Endothelial cell of umbilical vein (primary cell): ENCODE data around the gene KCNH1. TPM values are rescaled to one million over a fixed set of nuclear protein-coding genes. Genes with fewer than 3 reads are reported as not detected.

Source experiments
- BruUV-seq: library from RNA; stranded (reverse); fragments of 400-500 nt; replicated peaks from 2 replicates; lab custom pipeline; 2021; lab: Mats Ljungman, UMichigan
- CTCF ChIA-PET: fragments of 300-600, 350-600 bp; sonication (Branson Sonifier 250); formaldehyde crosslinking; loops from one replicate; lab custom pipeline; 2021; ENCODE audit warnings: antibody characterized with exemption, inconsistent platforms; lab: Charles Lee
- POLR2A ChIA-PET: fragments of 300-600, 350-600 bp; sonication (Branson Sonifier 250); formaldehyde crosslinking; loops from one replicate; lab custom pipeline; 2021; ENCODE audit warnings: antibody characterized with exemption, inconsistent platforms; lab: Charles Lee
- DNase-seq: peaks from one replicate; pipeline ENCODE4 v3.0.0-alpha.2; 2011; ENCODE audit warnings: low read depth, low spot score
- FAIRE-seq: peaks from 2 replicates; lab custom pipeline; 2011; peaks lifted over from hg19 to GRCh38; lab: Jason Lieb, UNC
- H2AFZ ChIP-seq: 2 replicates; pipeline ENCODE4 v1.6.0; 2012; ENCODE audit warnings: low read depth, low read length, control low read depth, inconsistent platforms
- H3K27ac ChIP-seq: 2 replicates; pipeline ENCODE4 v1.5.1; 2011; ENCODE audit warnings: low read depth, mild to moderate bottlenecking, control low read depth, low read length, moderate library complexity; ENCODE audit not compliant: insufficient read depth
- H3K27me3 ChIP-seq, 2 experiments: 2 replicates each; pipeline versions ENCODE4 v1.6.0 to v1.6.1; 2011; ENCODE audit warnings: low read length in 2 of 2, mixed read lengths in 1 of 2; ENCODE audit not compliant: control insufficient read depth in 2 of 2, insufficient read depth in 2 of 2
- H3K36me3 ChIP-seq, 2 experiments: 2 replicates in 1 of 2; 3 replicates in 1 of 2; pipeline ENCODE4 v1.5.1; 2011; ENCODE audit warnings: low read length in 2 of 2, mild to moderate bottlenecking in 1 of 2, moderate library complexity in 1 of 2; ENCODE audit not compliant: control insufficient read depth in 2 of 2, insufficient read depth in 2 of 2; ENCODE audit errors: extremely low read depth in 1 of 2
- H3K4me1 ChIP-seq: 3 replicates; pipeline ENCODE4 v1.5.1; 2011; ENCODE audit warnings: mild to moderate bottlenecking, low read length; ENCODE audit not compliant: control insufficient read depth, insufficient read depth; ENCODE audit errors: extremely low read depth
- H3K4me2 ChIP-seq: 2 replicates; pipeline ENCODE4 v1.6.1; 2011; ENCODE audit warnings: low read length, control low read depth, mixed read lengths; ENCODE audit not compliant: insufficient read depth
- H3K4me3 ChIP-seq, 3 experiments: fragments of 200-600 bp in 1 of 3; sonication (generic), shearing (Covaris generic) in 1 of 3; replicated peaks in 1 of 3; 2 replicates each; pipeline ENCODE4 v1.5.1; 2011 to 2016; ENCODE audit warnings: control low read depth in 3 of 3, low read length in 3 of 3, mild to moderate bottlenecking in 2 of 3, inconsistent platforms in 1 of 3, low read depth in 1 of 3, moderate library complexity in 1 of 3; ENCODE audit not compliant: insufficient read depth in 1 of 3
- H3K79me2 ChIP-seq: 2 replicates; pipeline ENCODE4 v1.6.0; 2012; ENCODE audit warnings: low read length, inconsistent platforms; ENCODE audit not compliant: control insufficient read depth, insufficient read depth
- H3K9ac ChIP-seq: replicated peaks from 2 replicates; pipeline ENCODE3; 2011; ENCODE audit warnings: low read length, control low read depth; ENCODE audit not compliant: insufficient read depth; ENCODE audit errors: extremely low read depth
- H3K9me1 ChIP-seq: replicated peaks from 3 replicates; pipeline ENCODE4 v1.6.0; 2011; ENCODE audit warnings: mild to moderate bottlenecking, low read length; ENCODE audit not compliant: control insufficient read depth, insufficient read depth; ENCODE audit errors: extremely low read depth
- H3K9me3 ChIP-seq: replicated peaks from 2 replicates; pipeline ENCODE4 v1.5.1; 2012; ENCODE audit warnings: low read length, inconsistent platforms; ENCODE audit not compliant: control insufficient read depth, insufficient read depth
- H4K20me1 ChIP-seq: replicated peaks from 2 replicates; pipeline ENCODE3; 2011; ENCODE audit warnings: mild to moderate bottlenecking, low read length; ENCODE audit not compliant: control insufficient read depth, insufficient read depth; ENCODE audit errors: extremely low read depth
- EZH2 ChIP-seq: IDR thresholded peaks from 2 replicates; pipeline ENCODE4 v1.6.1; 2012; ENCODE audit warnings: borderline replicate concordance, low read depth, mild to moderate bottlenecking, moderate library complexity, low read length, inconsistent platforms; ENCODE audit not compliant: severe bottlenecking
- FOS ChIP-seq: IDR thresholded peaks from 2 replicates; pipeline ENCODE4 v1.6.1; 2011; ENCODE audit warnings: mild to moderate bottlenecking, low read length, moderate library complexity, borderline replicate concordance; ENCODE audit not compliant: insufficient read depth
- GATA2 ChIP-seq: IDR thresholded peaks from 2 replicates; pipeline ENCODE4 v1.7.0; 2011; ENCODE audit warnings: low read depth, mild to moderate bottlenecking, moderate library complexity, mixed read lengths, low read length; ENCODE audit not compliant: insufficient read length, insufficient read depth
- JUN ChIP-seq: IDR thresholded peaks from 2 replicates; pipeline ENCODE4 v1.6.1; 2011; ENCODE audit warnings: borderline replicate concordance, low read depth; ENCODE audit not compliant: insufficient read length, insufficient read depth
- MAX ChIP-seq: IDR thresholded peaks from 2 replicates; pipeline ENCODE4 v1.6.1; 2011; ENCODE audit not compliant: insufficient read depth, insufficient read length
- MYC ChIP-seq: IDR thresholded peaks from one replicate; pipeline ENCODE4 v1.6.1; 2011; ENCODE audit warnings: mild to moderate bottlenecking, low read depth, low read length
- POLR2A ChIP-seq: IDR thresholded peaks from 2 replicates; pipeline ENCODE4 v1.6.1; 2012; ENCODE audit warnings: low read depth, mild to moderate bottlenecking, control low read depth, low read length
- POLR2AphosphoS5 ChIP-seq: IDR thresholded peaks from 2 replicates; pipeline ENCODE4 v1.6.1; 2012; ENCODE audit warnings: low read depth, mild to moderate bottlenecking, control low read depth, low read length, moderate library complexity; ENCODE audit not compliant: insufficient read depth
- dilution Hi-C: fragments of 300-500 bp; cut with MboI; formaldehyde crosslinking; loops from one replicate; pipeline ENCODE4 v1.15.0; 2019; ENCODE audit warnings: low sequenced_read_pairs; ENCODE audit not compliant: extremely low pct_ligation_motif_present
- intact Hi-C: fragments of 100-400 bp; cut with micrococcal nuclease; formaldehyde crosslinking; loops from one replicate; pipeline ENCODE4 v1.10.0; 2022
- polyA plus RNA-seq, 4 experiments: library from polyadenylated mRNA; depleted of rRNA in 3 of 4; stranded (reverse) in 3 of 4; unstranded in 1 of 4; fragments of >200 nt; gene quantifications; 2 replicates each; pipeline versions ENCODE4 v1.2.1 to v1.2.3, GENCODE V29; 2011 to 2012; ENCODE audit warnings: missing spikeins in 1 of 4
- total RNA-seq: library from RNA; stranded (reverse); gene quantifications from 2 replicates; pipeline ENCODE4 v1.2.3, GENCODE V29; 2021
- TF ChIP-seq, protein P1 (sequence below), 2 donors: IDR thresholded peaks; 1 replicate in 1 of 2; 2 replicates in 1 of 2; pipeline ENCODE4 v1.5.1; 2011; ENCODE audit warnings: low read length in 2 of 2, mild to moderate bottlenecking in 2 of 2, moderate library complexity in 2 of 2, control low read depth in 1 of 2, inconsistent platforms in 1 of 2, low read depth in 1 of 2; ENCODE audit not compliant: insufficient read depth in 1 of 2; ENCODE audit errors: extremely low read depth in 1 of 2

KCNH1 gene
- total and polyA plus RNA-seq, 2 donors (not counting 3 experiments of a cell fraction or from before 2014, with no cell fraction given): not detected

GRCh38 chr1:211091867-211092266 lies 42.1 kb downstream of the KCNH1 start:
- BruUV-seq: no TSS peak
- Histone ChIP-seq H3K9ac (no peak overlapping the region), H3K27ac (no peak overlapping the region), H2AFZ (no peak overlapping the region), H3K36me3 (no peaks in the 10 kb centered on the region), H4K20me1 (no peaks in the 10 kb centered on the region), H3K79me2 (no peaks in the 10 kb centered on the region), H3K9me1 (no peaks in the 10 kb centered on the region), H3K4me2 (no peak overlapping the region), H3K9me3 (no peaks in the 10 kb centered on the region), H3K4me3 (no peak overlapping the region), H3K4me1 (no peaks in the 10 kb centered on the region), H3K27me3 (no peaks in the 10 kb centered on the region)
- FAIRE-seq: no peak
- POLR2A ChIA-PET: interaction anchor here (0.6 kb wide), 1 partner anchor 14 kb away, joined by 3 read pairs; no protein-coding TSS in a partner anchor
- dilution Hi-C loops: no loop called here
- DNase-seq: no peak
- intact Hi-C loops: no loop called here
- CTCF ChIA-PET: no interaction called here
- TF ChIP-seq EZH2 (no peak), POLR2AphosphoS5 (no peak), GATA2 (no peak), JUN (no peak), MAX (no peak), POLR2A (no peak), FOS (no peak), MYC (no peak)
- TF ChIP-seq, protein P1, sequence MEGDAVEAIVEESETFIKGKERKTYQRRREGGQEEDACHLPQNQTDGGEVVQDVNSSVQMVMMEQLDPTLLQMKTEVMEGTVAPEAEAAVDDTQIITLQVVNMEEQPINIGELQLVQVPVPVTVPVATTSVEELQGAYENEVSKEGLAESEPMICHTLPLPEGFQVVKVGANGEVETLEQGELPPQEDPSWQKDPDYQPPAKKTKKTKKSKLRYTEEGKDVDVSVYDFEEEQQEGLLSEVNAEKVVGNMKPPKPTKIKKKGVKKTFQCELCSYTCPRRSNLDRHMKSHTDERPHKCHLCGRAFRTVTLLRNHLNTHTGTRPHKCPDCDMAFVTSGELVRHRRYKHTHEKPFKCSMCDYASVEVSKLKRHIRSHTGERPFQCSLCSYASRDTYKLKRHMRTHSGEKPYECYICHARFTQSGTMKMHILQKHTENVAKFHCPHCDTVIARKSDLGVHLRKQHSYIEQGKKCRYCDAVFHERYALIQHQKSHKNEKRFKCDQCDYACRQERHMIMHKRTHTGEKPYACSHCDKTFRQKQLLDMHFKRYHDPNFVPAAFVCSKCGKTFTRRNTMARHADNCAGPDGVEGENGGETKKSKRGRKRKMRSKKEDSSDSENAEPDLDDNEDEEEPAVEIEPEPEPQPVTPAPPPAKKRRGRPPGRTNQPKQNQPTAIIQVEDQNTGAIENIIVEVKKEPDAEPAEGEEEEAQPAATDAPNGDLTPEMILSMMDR (IDR thresholded peaks at IDR 0.05; ENCODE audit: extremely low read depth in 1 of 2, insufficient read depth in 1 of 2, low read depth in 1 of 2, low read length in 2 of 2): no peak
